ENCODE results near the gene RUNX1. TPM values are rescaled to one million over a fixed set of nuclear protein-coding genes. Genes with fewer than 3 reads are reported as not detected.
A peak's percentile ranks its signal among the peaks of the same experiment; 100 is the strongest.

RUNX1 gene
- total and polyA plus RNA-seq, 2 of the 13 experiments (the other 11 are each of a cell fraction or from before 2014, with no cell fraction given): 5.4 to 6.4 TPM

GRCh38 chr21:34892209-34892608 is 156.9 kb downstream of the RUNX1 start (continued):
- TF ChIP-seq ZFP91 (CRISPR knock-in tag; IDR thresholded peaks at IDR 0.05; ENCODE audit: borderline replicate concordance): no peak
- no peak for TF ChIP-seq SP1 (IDR thresholded peaks at IDR 0.05)
- TF ChIP-seq SP1 (CRISPR knock-in tag; IDR thresholded peaks at IDR 0.05): no peak
- no peak for TF ChIP-seq AKNA (CRISPR knock-in tag; IDR thresholded peaks at IDR 0.05; ENCODE audit: borderline replicate concordance)
- no peak for TF ChIP-seq ELF1 (CRISPR knock-in tag; IDR thresholded peaks at IDR 0.05)
- no peak for TF ChIP-seq FOXC1 (CRISPR knock-in tag; IDR thresholded peaks at IDR 0.05; ENCODE audit: borderline replicate concordance)
- TF ChIP-seq RCOR2 (CRISPR knock-in tag; IDR thresholded peaks at IDR 0.05): no peak

- Histone ChIP-seq H3K4me1 (ENCODE audit: insufficient read depth, low read length) (0 out of 2 replicates have a peak, but pooled peaks cover 5% of the 10 kb centered on the region), H3K79me2 (ENCODE audit: insufficient read depth, low read length) (peaks cover 17% of the 10 kb centered on the region), H3K36me3 (replicated peaks in 1 of 2; ENCODE audit: control insufficient read depth in 1 of 2, insufficient read depth in 2 of 2, low read length in 2 of 2) (no peaks in the 10 kb centered on the region), H3K4me3 (replicated peaks in 1 of 3; ENCODE audit: insufficient read depth in 1 of 3, low read depth in 2 of 3, low read length in 3 of 3) (no peak overlapping the region), H2AFZ (ENCODE audit: low read length) (no peak overlapping the region), H3K9ac (ENCODE audit: insufficient read depth, low read depth, low read length) (no peak overlapping the region), H3K9me3 (ENCODE audit: low read length) (no peaks in the 10 kb centered on the region), H3K27ac (ENCODE audit: extremely low read length, insufficient read depth, low read length) (no peak overlapping the region), H3K4me2 (ENCODE audit: low read depth, low read length) (no peak overlapping the region), H3K27me3 (ENCODE audit: control insufficient read depth in 1 of 2, insufficient read depth in 2 of 2, low read length in 2 of 2) (no peaks in the 10 kb centered on the region; a peak in 1 of 5 replicates), H4K20me1 (ENCODE audit: insufficient read depth, low read length) (no peaks in the 10 kb centered on the region)
- no peak for DNase-seq (ENCODE audit: low spot score)
- no peak for ATAC-seq
- ChIA-PET CTCF (ENCODE audit: low intra/inter-chr PET ratio, low total read pairs) (no interaction called here), POLR2A (no interaction called here)
- intact Hi-C loops (cut with micrococcal nuclease; ENCODE audit: unreplicated experiment): loop anchor here (5.0 to 10.0 kb wide), 3 partner anchors 136 to 613 kb away; no protein-coding TSS in a partner anchor
- in situ Hi-C loops (cut with HindIII; ENCODE audit: extremely low pct_ligation_motif_present, low pct_unique_long_range_greater_than_20kb): loop anchor here (10.0 to 25.0 kb wide), 3 partner anchors 93 to 1046 kb away; no protein-coding TSS in a partner anchor
- FAIRE-seq: no peak
- TF ChIP-seq SRSF9 (IDR thresholded peaks at IDR 0.05; ENCODE audit: borderline replicate concordance, insufficient read depth, low read depth, low read length, poor library complexity, severe bottlenecking): no peak
- no peak for TF ChIP-seq SP4 (CRISPR knock-in tag; IDR thresholded peaks at IDR 0.05)
- TF ChIP-seq CBX2 (IDR thresholded peaks at IDR 0.05; ENCODE audit: low read depth, low read length): peak; percentile 66; the same call in 1 of the 2 replicates
- TF ChIP-seq CBX2 (CRISPR knock-in tag; IDR thresholded peaks at IDR 0.05; ENCODE audit: low read depth): no peak
- no TSS peak for BruUV-seq (replicated peaks)
- WGBS (ENCODE audit: low lambda C conversion rate): 75% methylated on average over 8 of the region's 8 CpGs
Observed at GRCh38 chr21:34891613-34891943, 157.5 kb downstream of the RUNX1 start.

Measured in HepG2 (cell line).